Lower leg skin (tissue), 3 donors: ENCODE data around the gene COPG1.

Experiments
- POLR2A ChIP-seq, 2 donors: fragments of 450-650 bp; IDR thresholded peaks; one replicate each; pipeline ENCODE4 v1.6.1; 2016 to 2017; ENCODE audit warnings: antibody characterized with exemption in 2 of 2, mild to moderate bottlenecking in 1 of 2, moderate library complexity in 1 of 2
- TF ChIP-seq, protein P1 (sequence below), 3 donors: fragments of 450-650 bp; IDR thresholded peaks; one replicate each; pipeline ENCODE4 v1.5.1; 2016; ENCODE audit warnings: antibody characterized with exemption in 3 of 3, mild to moderate bottlenecking in 3 of 3, moderate library complexity in 2 of 3

- TF ChIP-seq, protein P1, sequence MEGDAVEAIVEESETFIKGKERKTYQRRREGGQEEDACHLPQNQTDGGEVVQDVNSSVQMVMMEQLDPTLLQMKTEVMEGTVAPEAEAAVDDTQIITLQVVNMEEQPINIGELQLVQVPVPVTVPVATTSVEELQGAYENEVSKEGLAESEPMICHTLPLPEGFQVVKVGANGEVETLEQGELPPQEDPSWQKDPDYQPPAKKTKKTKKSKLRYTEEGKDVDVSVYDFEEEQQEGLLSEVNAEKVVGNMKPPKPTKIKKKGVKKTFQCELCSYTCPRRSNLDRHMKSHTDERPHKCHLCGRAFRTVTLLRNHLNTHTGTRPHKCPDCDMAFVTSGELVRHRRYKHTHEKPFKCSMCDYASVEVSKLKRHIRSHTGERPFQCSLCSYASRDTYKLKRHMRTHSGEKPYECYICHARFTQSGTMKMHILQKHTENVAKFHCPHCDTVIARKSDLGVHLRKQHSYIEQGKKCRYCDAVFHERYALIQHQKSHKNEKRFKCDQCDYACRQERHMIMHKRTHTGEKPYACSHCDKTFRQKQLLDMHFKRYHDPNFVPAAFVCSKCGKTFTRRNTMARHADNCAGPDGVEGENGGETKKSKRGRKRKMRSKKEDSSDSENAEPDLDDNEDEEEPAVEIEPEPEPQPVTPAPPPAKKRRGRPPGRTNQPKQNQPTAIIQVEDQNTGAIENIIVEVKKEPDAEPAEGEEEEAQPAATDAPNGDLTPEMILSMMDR (IDR thresholded peaks at IDR 0.05) = no peak
- TF ChIP-seq POLR2A (IDR thresholded peaks at IDR 0.05) = no peak
Measured at GRCh38 chr3:129252748-129253147, 3.3 kb downstream of the COPG1 start.
